Thoracic aorta (tissue), 2 donors: ENCODE measurements around the gene TPSAB1. TPM values are rescaled to one million over a fixed set of nuclear protein-coding genes. Genes with fewer than 3 reads are reported as not detected.

Source experiments
- ATAC-seq: fragments of 150-250 bp; one replicate; pipeline ENCODE4 v1.8.0; 2017; ENCODE audit warnings: low read depth; ENCODE audit not compliant: insufficient number of reproducible peaks, low FRiP score
- DNase-seq: peaks from one replicate; pipeline ENCODE4 v3.0.0-alpha.2; 2020; ENCODE audit warnings: low spot score
- H3K27ac ChIP-seq, 2 donors: fragments of 200-600 bp; sonication (generic); 1 replicate in 1 of 2; 2 replicates in 1 of 2; pipeline ENCODE4 v1.5.1; 2016; ENCODE audit warnings: mild to moderate bottlenecking in 2 of 2, moderate library complexity in 2 of 2
- H3K27me3 ChIP-seq: fragments of 200-600 bp; sonication (generic); replicated peaks from 2 replicates; pipeline ENCODE4 v1.6.0; 2016; ENCODE audit warnings: mild to moderate bottlenecking; ENCODE audit not compliant: insufficient read depth
- H3K36me3 ChIP-seq: fragments of 200-600 bp; sonication (generic); one replicate; pipeline ENCODE4 v1.5.1; 2016
- H3K4me1 ChIP-seq, 2 donors: fragments of 200-600 bp; sonication (generic); 1 replicate in 1 of 2; 2 replicates in 1 of 2; pipeline versions ENCODE4 v1.5.1 to v1.6.0; 2016; ENCODE audit warnings: low read depth in 2 of 2, mild to moderate bottlenecking in 1 of 2; ENCODE audit not compliant: control insufficient read depth in 1 of 2
- H3K4me3 ChIP-seq: fragments of 200-600 bp; sonication (generic); 2 replicates; pipeline ENCODE4 v1.5.1; 2016; ENCODE audit warnings: mild to moderate bottlenecking
- H3K9me3 ChIP-seq: fragments of 200-600 bp; sonication (generic); 2 replicates; pipeline ENCODE4 v1.5.1; 2016
- total RNA-seq, 2 donors: library from RNA; depleted of rRNA; stranded (reverse); fragments of >200 nt; gene quantifications; one replicate each; pipeline versions ENCODE4 v1.1.0 to v1.2.3, GENCODE V29; 2016
- TF ChIP-seq, protein P1 (sequence below): fragments of 200-600 bp; sonication (generic); IDR thresholded peaks from one replicate; pipeline ENCODE4 v1.5.1; 2019; ENCODE audit warnings: antibody characterized with exemption

The TPSAB1 gene
- total RNA-seq, 2 donors from 2014 or later = 26.0 to 164 TPM

GRCh38 chr16:1215574-1216295, 24.8 kb upstream of the TPSAB1 start:
- TF ChIP-seq, protein P1, sequence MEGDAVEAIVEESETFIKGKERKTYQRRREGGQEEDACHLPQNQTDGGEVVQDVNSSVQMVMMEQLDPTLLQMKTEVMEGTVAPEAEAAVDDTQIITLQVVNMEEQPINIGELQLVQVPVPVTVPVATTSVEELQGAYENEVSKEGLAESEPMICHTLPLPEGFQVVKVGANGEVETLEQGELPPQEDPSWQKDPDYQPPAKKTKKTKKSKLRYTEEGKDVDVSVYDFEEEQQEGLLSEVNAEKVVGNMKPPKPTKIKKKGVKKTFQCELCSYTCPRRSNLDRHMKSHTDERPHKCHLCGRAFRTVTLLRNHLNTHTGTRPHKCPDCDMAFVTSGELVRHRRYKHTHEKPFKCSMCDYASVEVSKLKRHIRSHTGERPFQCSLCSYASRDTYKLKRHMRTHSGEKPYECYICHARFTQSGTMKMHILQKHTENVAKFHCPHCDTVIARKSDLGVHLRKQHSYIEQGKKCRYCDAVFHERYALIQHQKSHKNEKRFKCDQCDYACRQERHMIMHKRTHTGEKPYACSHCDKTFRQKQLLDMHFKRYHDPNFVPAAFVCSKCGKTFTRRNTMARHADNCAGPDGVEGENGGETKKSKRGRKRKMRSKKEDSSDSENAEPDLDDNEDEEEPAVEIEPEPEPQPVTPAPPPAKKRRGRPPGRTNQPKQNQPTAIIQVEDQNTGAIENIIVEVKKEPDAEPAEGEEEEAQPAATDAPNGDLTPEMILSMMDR = no peak
- Histone ChIP-seq H3K27me3 (no peaks in the 10 kb centered on the region), H3K4me3 (no peak overlapping the region), H3K36me3 (no peaks in the 10 kb centered on the region), H3K4me1 (no peaks in the 10 kb centered on the region), H3K9me3 (no peaks in the 10 kb centered on the region), H3K27ac (no peak overlapping the region)
- ATAC-seq (no peak), DNase-seq (no peak)

DNA sequence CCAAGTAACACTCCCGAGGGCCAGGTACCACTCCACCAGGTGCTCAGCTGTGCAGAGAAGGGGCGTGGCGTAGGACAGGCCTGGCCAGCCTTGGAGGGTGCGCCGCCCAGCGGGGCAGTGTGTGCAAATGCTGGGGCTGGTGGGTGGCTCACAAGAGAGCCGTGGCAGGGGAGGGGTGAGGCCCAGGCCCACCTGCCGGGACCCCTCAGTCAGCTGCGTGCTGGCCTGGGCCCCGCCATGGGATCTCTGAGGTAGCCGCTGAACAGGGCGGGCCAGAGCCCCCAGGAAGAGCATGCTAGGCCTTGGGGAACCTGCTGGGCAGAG, 24.2 kb upstream of the TPSAB1 start:
- H3K4me3 ChIP-seq = no peak overlapping the region
- no peak overlapping the region for H3K27ac ChIP-seq
- TF ChIP-seq, protein P1 = no peak
- ATAC-seq (no peak), DNase-seq (no peak)
- H3K27me3 ChIP-seq = no peaks in the 10 kb centered on the region
- H3K36me3 ChIP-seq = no peaks in the 10 kb centered on the region
- no peaks in the 10 kb centered on the region for H3K4me1 ChIP-seq
- no peaks in the 10 kb centered on the region for H3K9me3 ChIP-seq

GRCh38 chr16:1216681-1217400, 23.7 kb upstream of the TPSAB1 start:
- Histone ChIP-seq H3K9me3 (no peaks in the 10 kb centered on the region), H3K27ac (no peak overlapping the region), H3K4me3 (no peak overlapping the region), H3K4me1 (no peaks in the 10 kb centered on the region), H3K27me3 (no peaks in the 10 kb centered on the region), H3K36me3 (no peaks in the 10 kb centered on the region)
- ATAC-seq (no peak), DNase-seq (no peak)
- TF ChIP-seq, protein P1 = no peak

GRCh38 chr16:1217526-1217925, 23.0 kb upstream of the TPSAB1 start:
- no peaks in the 10 kb centered on the region for H3K4me1 ChIP-seq
- ATAC-seq = no peak

More at GRCh38 chr16:1217526-1217925, 23.0 kb upstream of the TPSAB1 start:
- no peak overlapping the region for H3K4me3 ChIP-seq
- DNase-seq = no peak
- H3K27ac ChIP-seq = no peak overlapping the region
- TF ChIP-seq, protein P1 = no peak
- no peaks in the 10 kb centered on the region for H3K9me3 ChIP-seq
- no peaks in the 10 kb centered on the region for H3K36me3 ChIP-seq
- no peaks in the 10 kb centered on the region for H3K27me3 ChIP-seq
